Ectodermal cell (in vitro differentiated cells): ENCODE data around the gene SLCO2A1.

Experiments used
- H3K27ac ChIP-seq: 2 replicates; pipeline ENCODE4 v1.7.0; 2013; ENCODE audit warnings: mild to moderate bottlenecking, low read depth, low read length; ENCODE audit not compliant: insufficient read depth, poor library complexity, severe bottlenecking
- H3K27me3 ChIP-seq: 2 replicates; pipeline ENCODE4 v1.7.0; 2013; ENCODE audit warnings: mild to moderate bottlenecking, low read length; ENCODE audit not compliant: insufficient read depth, control insufficient read depth, poor library complexity, severe bottlenecking
- H3K36me3 ChIP-seq: one replicate; pipeline ENCODE4 v1.7.0; 2013; ENCODE audit warnings: low read length; ENCODE audit not compliant: control insufficient read depth, insufficient read depth
- H3K4me1 ChIP-seq: one replicate; pipeline ENCODE4 v1.7.0; 2013; ENCODE audit warnings: low read length; ENCODE audit not compliant: control insufficient read depth, insufficient read depth
- H3K4me3 ChIP-seq: 2 replicates; pipeline ENCODE4 v1.7.0; 2013; ENCODE audit warnings: low read depth, low read length, control low read depth; ENCODE audit not compliant: insufficient read depth
- H3K9me3 ChIP-seq: 2 replicates; pipeline ENCODE4 v1.7.0; 2013; ENCODE audit warnings: mild to moderate bottlenecking, low read length, moderate library complexity; ENCODE audit not compliant: control insufficient read depth
- WGBS, 2 experiments: methylation state at CpG; one replicate each; pipeline ENCODE4 v1.1.7; 2013; ENCODE audit warnings: missing lambda C conversion rate in 2 of 2; 5-methylcytosine and 5-hydroxymethylcytosine counted together

SLCO2A1 gene

DNA sequence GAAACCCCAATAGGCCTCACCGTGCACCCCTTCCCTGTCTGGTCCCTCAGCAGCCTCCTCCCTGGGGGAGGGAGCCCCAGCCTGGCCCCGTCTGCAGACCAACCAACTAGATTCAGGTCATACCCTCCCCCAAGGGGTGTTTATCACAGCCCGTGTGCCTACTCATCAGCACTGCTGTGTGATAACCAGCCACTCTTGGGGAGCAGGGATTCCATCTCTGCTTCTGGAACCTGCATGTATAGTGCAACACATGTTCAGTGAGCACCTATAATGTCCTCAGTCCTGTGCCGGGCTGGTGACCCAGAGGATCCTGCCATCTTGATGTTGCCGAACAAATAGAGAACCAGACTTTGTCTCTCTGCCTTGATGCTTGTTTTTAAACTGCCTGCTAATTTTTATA is 6.6 kb upstream of the SLCO2A1 start:
- Histone ChIP-seq H3K27me3 (peaks cover 5% of the 10 kb centered on the region), H3K4me1 (no peaks in the 10 kb centered on the region), H3K4me3 (no peak overlapping the region), H3K36me3 (no peaks in the 10 kb centered on the region), H3K9me3 (no peaks in the 10 kb centered on the region), H3K27ac (no peak overlapping the region)
- WGBS, 2 experiments, result 94 to 95% methylated on average over 5 of the region's 5 CpGs

- no peak overlapping the region for H3K4me3 ChIP-seq
- no peaks in the 10 kb centered on the region for H3K9me3 ChIP-seq
- 93 to 95% methylated on average over 8 of the region's 8 CpGs for WGBS, 2 experiments
- H3K36me3 ChIP-seq, result no peaks in the 10 kb centered on the region
- H3K27me3 ChIP-seq, result peaks cover 10% of the 10 kb centered on the region
- no peak overlapping the region for H3K27ac ChIP-seq
- H3K4me1 ChIP-seq, result no peaks in the 10 kb centered on the region
Observed at GRCh38 chr3:134035836-134036235, 6.1 kb upstream of the SLCO2A1 start.

- no peaks in the 10 kb centered on the region for H3K36me3 ChIP-seq
- no peaks in the 10 kb centered on the region for H3K9me3 ChIP-seq
- H3K27ac ChIP-seq, result no peak overlapping the region
- peaks cover 26% of the 10 kb centered on the region for H3K27me3 ChIP-seq
- 95 to 96% methylated on average over 6 of the region's 6 CpGs for WGBS, 2 experiments
- no peak overlapping the region for H3K4me3 ChIP-seq
- H3K4me1 ChIP-seq, result no peaks in the 10 kb centered on the region
Observed at GRCh38 chr3:134034005-134034785, 4.5 kb upstream of the SLCO2A1 start.

DNA sequence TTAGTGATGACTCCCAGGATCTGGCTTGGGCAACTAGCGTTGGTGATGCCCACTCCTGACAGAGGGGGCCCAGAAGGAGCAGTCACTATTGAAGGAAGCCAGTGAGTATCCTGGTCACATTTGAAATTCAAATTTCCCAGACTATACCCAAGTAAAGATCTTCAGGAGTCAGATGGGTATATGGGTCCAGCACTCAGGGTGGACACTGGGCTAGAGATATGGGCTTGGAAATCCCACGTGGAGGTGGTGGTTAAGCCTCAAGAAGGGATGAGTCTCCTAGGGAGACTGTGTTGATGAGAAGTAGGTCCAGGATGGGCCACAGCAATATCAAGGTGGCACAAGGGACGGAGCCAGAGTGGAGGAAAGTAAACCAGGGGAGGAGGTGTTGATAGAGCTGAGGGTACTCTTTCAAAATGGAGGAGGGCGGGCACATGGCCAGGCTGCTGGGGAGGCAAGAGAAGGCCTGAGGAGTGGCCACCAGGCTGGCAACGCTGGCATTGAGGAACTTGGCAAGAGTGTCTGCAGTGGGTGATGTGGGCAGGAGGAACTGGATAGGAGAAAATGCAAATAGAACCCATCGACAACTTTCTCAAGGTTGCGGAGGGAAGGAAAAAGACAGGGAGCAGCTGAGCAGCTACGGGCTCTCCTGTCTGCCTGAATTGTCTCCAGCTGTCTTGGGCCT is 3.7 kb upstream of the SLCO2A1 start:
- Histone ChIP-seq H3K4me3 (no peak overlapping the region), H3K9me3 (no peaks in the 10 kb centered on the region)
- 90 to 92% methylated on average over 8 of the region's 8 CpGs for WGBS, 2 experiments

GRCh38 chr3:134031348-134031915 is 1.7 kb upstream of the SLCO2A1 start:
- WGBS, 2 experiments, result 94 to 96% methylated on average over 4 of the region's 4 CpGs
- H3K9me3 ChIP-seq, result no peaks in the 10 kb centered on the region
- no peak overlapping the region for H3K27ac ChIP-seq
- no peak overlapping the region for H3K4me3 ChIP-seq
- peaks cover 49% of the 10 kb centered on the region for H3K27me3 ChIP-seq
- no peaks in the 10 kb centered on the region for H3K36me3 ChIP-seq
- H3K4me1 ChIP-seq, result peaks cover 5% of the 10 kb centered on the region

More for the DNA sequence above, 3.7 kb upstream of the SLCO2A1 start:
- Histone ChIP-seq H3K27me3 (peaks cover 34% of the 10 kb centered on the region), H3K36me3 (no peaks in the 10 kb centered on the region), H3K4me1 (peaks cover 5% of the 10 kb centered on the region), H3K27ac (no peak overlapping the region)

GRCh38 chr3:134030379-134031347 is 938 bp upstream of the SLCO2A1 start:
- WGBS, 2 experiments, result 36 to 41% methylated on average over 15 to 16 of the region's 16 CpGs
- Histone ChIP-seq H3K27ac (no peak overlapping the region), H3K27me3 (peaks cover 49% of the 10 kb centered on the region), H3K4me1 (peaks cover 5% of the 10 kb centered on the region), H3K4me3 (peak overlapping the region; percentile 53), H3K9me3 (no peaks in the 10 kb centered on the region), H3K36me3 (no peaks in the 10 kb centered on the region)

- H3K27ac ChIP-seq, result no peak overlapping the region
- H3K36me3 ChIP-seq, result no peaks in the 10 kb centered on the region
- WGBS, 2 experiments, result 1% methylated on average over 43 of the region's 43 CpGs
- peaks cover 5% of the 10 kb centered on the region for H3K4me1 ChIP-seq
- H3K9me3 ChIP-seq, result no peaks in the 10 kb centered on the region
- H3K4me3 ChIP-seq, result peak overlapping the region; percentile 53
- peaks cover 49% of the 10 kb centered on the region for H3K27me3 ChIP-seq
Observed at GRCh38 chr3:134029256-134029733, 430 bp downstream of the SLCO2A1 start.

GRCh38 chr3:134028486-134029255 is 1.1 kb downstream of the SLCO2A1 start:
- H3K9me3 ChIP-seq, result no peaks in the 10 kb centered on the region
- peaks cover 49% of the 10 kb centered on the region for H3K27me3 ChIP-seq
- WGBS, 2 experiments, result 36 to 37% methylated on average over 23 of the region's 23 CpGs
- no peak overlapping the region for H3K27ac ChIP-seq
- H3K4me1 ChIP-seq, result peaks cover 5% of the 10 kb centered on the region
- peak overlapping the region; percentile 53 for H3K4me3 ChIP-seq
- no peaks in the 10 kb centered on the region for H3K36me3 ChIP-seq

- Histone ChIP-seq H3K9me3 (no peaks in the 10 kb centered on the region), H3K27me3 (peaks cover 49% of the 10 kb centered on the region), H3K27ac (no peak overlapping the region), H3K4me3 (no peak overlapping the region), H3K36me3 (no peaks in the 10 kb centered on the region), H3K4me1 (peaks cover 5% of the 10 kb centered on the region)
- WGBS, 2 experiments, result 77 to 91% methylated on average over 2 of the region's 2 CpGs
Observed at GRCh38 chr3:134027631-134028030, 2.1 kb downstream of the SLCO2A1 start.
